OCI-LY7 (cell line): ENCODE measurements around the gene PIK3C2B. TPM values are rescaled to one million over a fixed set of nuclear protein-coding genes. Genes with fewer than 3 reads are reported as not detected.

Source experiments
- BruUV-seq: library from RNA; stranded (reverse); fragments of 400-500 nt; replicated peaks from 2 replicates; lab custom pipeline; 2021; lab: Mats Ljungman, UMichigan
- CTCF ChIA-PET: fragments of 300-600 bp; sonication (Branson Sonifier 250); formaldehyde crosslinking; loops from one replicate; lab custom pipeline; 2022; ENCODE audit warnings: antibody characterized with exemption; ENCODE audit not compliant: unreplicated experiment; lab: Charles Lee
- POLR2A ChIA-PET: fragments of 300-600 bp; sonication (Branson Sonifier 250); formaldehyde crosslinking; loops from one replicate; lab custom pipeline; 2022; ENCODE audit warnings: antibody characterized with exemption; lab: Charles Lee
- DNase-seq: peaks from one replicate; pipeline ENCODE4 v3.0.0-alpha.2; 2015; ENCODE audit warnings: low spot score
- H2AFZ ChIP-seq: fragments of 200-600 bp; sonication (generic), shearing (Covaris generic); 2 replicates; pipeline ENCODE4 v1.6.1; 2014; ENCODE audit warnings: mild to moderate bottlenecking, antibody characterized with exemption, low read length, moderate library complexity
- H3K27ac ChIP-seq: fragments of 200-600 bp; sonication (generic); 2 replicates; pipeline ENCODE4 v1.5.1; 2014; ENCODE audit warnings: mixed run types, low read depth, mild to moderate bottlenecking, moderate library complexity, low read length, inconsistent platforms; ENCODE audit not compliant: poor library complexity, severe bottlenecking
- H3K36me3 ChIP-seq: fragments of 200-600 bp; sonication (generic); 2 replicates; pipeline ENCODE4 v1.6.1; 2014; ENCODE audit warnings: mild to moderate bottlenecking, antibody characterized with exemption, low read length, moderate library complexity, mixed read lengths; ENCODE audit not compliant: insufficient read depth
- H3K4me1 ChIP-seq: fragments of 200-600 bp; sonication (generic); 2 replicates; pipeline ENCODE4 v1.5.1; 2014; ENCODE audit warnings: mild to moderate bottlenecking, low read length; ENCODE audit not compliant: insufficient read depth, poor library complexity, severe bottlenecking
- H3K4me2 ChIP-seq: fragments of 200-600 bp; sonication (generic); 2 replicates; pipeline ENCODE4 v1.6.1; 2014; ENCODE audit warnings: mild to moderate bottlenecking, low read length
- H3K4me3 ChIP-seq: fragments of 200-600 bp; sonication (generic); 2 replicates; pipeline ENCODE4 v1.5.1; 2014; ENCODE audit warnings: mild to moderate bottlenecking, low read depth, low read length; ENCODE audit not compliant: poor library complexity, severe bottlenecking
- H3K79me2 ChIP-seq: fragments of 200-600 bp; sonication (generic); 2 replicates; pipeline ENCODE4 v1.6.1; 2016; ENCODE audit warnings: low read depth, mild to moderate bottlenecking, low read length, moderate library complexity, mixed read lengths; ENCODE audit not compliant: insufficient read depth
- H3K9me2 ChIP-seq: fragments of 200-600 bp; sonication (generic); 2 replicates; pipeline ENCODE4 v1.6.1; 2016; ENCODE audit warnings: mild to moderate bottlenecking, low read length, mixed read lengths; ENCODE audit not compliant: insufficient read depth
- H3K9me3 ChIP-seq: fragments of 200-600 bp; sonication (generic); 2 replicates; pipeline ENCODE4 v1.6.1; 2014; ENCODE audit warnings: mild to moderate bottlenecking, mixed run types, low read length, mixed read lengths
- H4K20me1 ChIP-seq: fragments of 200-600 bp; sonication (generic); 2 replicates; pipeline ENCODE4 v1.6.1; 2014; ENCODE audit warnings: mild to moderate bottlenecking, antibody characterized with exemption, low read length, moderate library complexity, mixed read lengths; ENCODE audit not compliant: insufficient read depth
- CTCF ChIP-seq: fragments of 200-600 bp; sonication (generic); conservative IDR thresholded peaks from 2 replicates; pipeline ENCODE4 v1.5.1; 2014; ENCODE audit warnings: mild to moderate bottlenecking, antibody characterized with exemption, low read length, moderate library complexity, mixed read lengths
- EZH2phosphoT487 ChIP-seq: fragments of 200-600 bp; sonication (generic); IDR thresholded peaks from 2 replicates; pipeline ENCODE4 v1.6.1; 2018; ENCODE audit warnings: low read depth, borderline replicate concordance, mild to moderate bottlenecking, mixed run types, antibody characterized with exemption, low read length, moderate library complexity, mixed read lengths
- intact Hi-C: fragments of 100-400 bp; cut with micrococcal nuclease; formaldehyde crosslinking; loops from one replicate; pipeline ENCODE4 v1.10.0; 2022; ENCODE audit not compliant: unreplicated experiment
- total RNA-seq, 2 experiments: library from RNA; depleted of rRNA in 1 of 2; stranded (reverse); fragments of >200 nt in 1 of 2; shearing (Covaris generic) in 1 of 2; gene quantifications; 2 replicates each; pipeline ENCODE4 v1.2.3, GENCODE V29; 2014 to 2022

The PIK3C2B gene
- total RNA-seq, 2 experiments from 2014 or later = 12.5 to 43.9 TPM

- Histone ChIP-seq H3K9me3 (no peaks in the 10 kb centered on the region), H4K20me1 (no peaks in the 10 kb centered on the region), H3K9me2 (no peaks in the 10 kb centered on the region), H3K4me3 (no peak overlapping the region), H3K4me2 (no peak overlapping the region), H3K27ac (no peak overlapping the region), H3K4me1 (peaks cover 40% of the 10 kb centered on the region), H3K79me2 (no peaks in the 10 kb centered on the region), H2AFZ (no peak overlapping the region), H3K36me3 (no peaks in the 10 kb centered on the region)
- DNase-seq = no peak
- CTCF ChIA-PET = no interaction called here
- BruUV-seq = no TSS peak
- POLR2A ChIA-PET = interaction anchor here (0.7 kb wide), 1 partner anchor 13 kb away, joined by 3 read pairs; no protein-coding TSS in a partner anchor
- intact Hi-C loops = no loop called here
- no peak for TF ChIP-seq EZH2phosphoT487
- no peak for TF ChIP-seq CTCF
Measured at GRCh38 chr1:204483791-204484190, 10.8 kb downstream of the PIK3C2B start.

GRCh38 chr1:204480515-204480914 lies 14.1 kb downstream of the PIK3C2B start:
- H3K4me3 ChIP-seq = peak overlapping the region; percentile 31
- H3K9me3 ChIP-seq = no peaks in the 10 kb centered on the region
- H2AFZ ChIP-seq = peak overlapping the region; percentile 53; the same call in 1 of the 2 replicates
- H3K36me3 ChIP-seq = no peaks in the 10 kb centered on the region
- no peaks in the 10 kb centered on the region for H4K20me1 ChIP-seq
- ChIA-PET CTCF (interaction anchor here (0.6 to 4.2 kb wide), 9 partner anchors 11 to 1171 kb away, joined by 3 to 26 read pairs (median 6); partner anchors contain the start of gene PIK3C2B), POLR2A (interaction anchor here (0.6 to 6.1 kb wide), 11 partner anchors 9 to 77 kb away, joined by 3 to 58 read pairs (median 4); partner anchors contain the start of genes MDM4 and PIK3C2B)
- peak overlapping the region; percentile 75 for H3K4me2 ChIP-seq
- intact Hi-C loops = loop anchor here (2.0 kb wide), 1 partner anchor 22 kb away; no protein-coding TSS in a partner anchor
- H3K79me2 ChIP-seq = no peaks in the 10 kb centered on the region
- no TSS peak for BruUV-seq
- peak overlapping the region; percentile 87 for H3K27ac ChIP-seq
- TF ChIP-seq EZH2phosphoT487 (no peak), CTCF (peak; percentile 65)
- peak; percentile 84 for DNase-seq
- no peaks in the 10 kb centered on the region for H3K9me2 ChIP-seq
- H3K4me1 ChIP-seq = peaks cover 52% of the 10 kb centered on the region
